HuH-7.5 (cell line): ENCODE results near the gene XAB2.
"Not testable (repeated sequence)": the region's sequence is repeated elsewhere in the genome, so short reads cannot be mapped to it uniquely, and the experiment has no call there.

Experiments
- DNase-seq: peaks from one replicate; pipeline ENCODE4 v3.0.0; 2011; ENCODE audit warnings: low spot score

Gene XAB2

DNA sequence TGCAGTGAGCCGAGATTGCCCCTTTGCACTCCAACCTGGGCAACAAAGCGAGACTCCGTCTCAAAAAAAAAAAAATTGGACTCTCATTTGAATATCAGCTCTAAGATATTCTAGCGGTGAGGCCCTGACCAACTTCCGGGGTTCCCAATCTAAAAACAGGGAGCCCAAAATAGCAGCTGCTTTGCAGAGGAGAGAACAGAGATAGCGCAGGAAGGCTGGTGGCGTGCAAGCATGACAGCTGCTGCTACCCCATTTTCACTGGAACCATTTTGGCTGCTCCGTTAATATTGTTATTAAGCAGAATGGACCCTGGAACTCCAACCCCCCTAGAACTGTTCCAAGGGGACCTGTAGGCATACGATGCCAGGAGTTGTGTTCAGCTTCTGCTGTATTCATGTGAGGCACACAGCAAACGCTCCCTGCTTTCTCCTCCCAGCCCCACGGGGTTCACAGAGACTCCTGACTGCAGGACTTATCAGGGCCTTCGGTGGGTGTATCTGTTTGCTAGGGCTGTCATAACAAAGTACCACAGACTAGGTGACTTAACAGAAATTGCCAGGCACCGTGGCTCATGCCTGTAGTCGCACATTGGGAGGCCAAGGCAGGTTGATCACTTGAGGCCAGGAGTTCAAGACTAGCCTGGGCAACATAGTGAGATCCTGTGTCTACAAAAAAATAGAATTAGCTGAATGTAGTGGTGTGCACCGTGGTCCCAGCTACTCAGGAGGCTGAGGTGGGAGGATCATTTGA lies 19.1 kb upstream of the XAB2 start:
- no peak for DNase-seq

DNA sequence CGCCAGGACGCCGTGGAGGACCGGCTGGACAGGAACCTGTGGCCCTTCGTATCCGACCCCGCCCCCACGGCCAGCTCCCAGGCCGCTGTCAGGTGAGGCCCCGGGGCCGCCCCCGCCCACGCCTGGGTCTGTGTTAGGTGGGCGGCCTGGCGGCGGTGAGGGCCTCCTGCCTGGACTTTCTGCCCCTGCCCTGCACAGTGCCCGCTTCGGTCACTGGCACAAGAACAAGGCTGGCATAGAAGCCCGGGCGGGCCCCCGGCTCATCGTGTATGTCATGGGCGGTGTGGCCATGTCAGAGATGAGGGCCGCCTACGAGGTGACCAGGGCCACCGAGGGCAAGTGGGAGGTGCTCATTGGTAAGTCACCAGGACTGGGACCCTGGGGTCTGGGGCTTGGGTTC lies 17.8 kb upstream of the XAB2 start:
- no peak for DNase-seq

DNA sequence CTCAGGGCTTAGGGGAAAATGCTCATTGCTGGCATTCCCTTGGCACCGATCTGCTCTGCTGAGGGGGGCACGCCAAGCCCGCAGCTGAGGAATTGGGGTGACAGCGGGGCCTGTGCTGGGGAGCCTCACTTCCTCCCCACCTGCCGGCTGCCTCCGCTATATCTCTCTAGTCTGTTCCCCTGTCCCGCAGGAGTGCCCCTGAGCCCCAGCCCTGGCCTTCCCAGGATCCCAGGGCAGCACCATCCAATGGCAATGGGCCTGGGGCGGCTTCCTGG lies 17.0 kb upstream of the XAB2 start:
- no peak for DNase-seq

DNA sequence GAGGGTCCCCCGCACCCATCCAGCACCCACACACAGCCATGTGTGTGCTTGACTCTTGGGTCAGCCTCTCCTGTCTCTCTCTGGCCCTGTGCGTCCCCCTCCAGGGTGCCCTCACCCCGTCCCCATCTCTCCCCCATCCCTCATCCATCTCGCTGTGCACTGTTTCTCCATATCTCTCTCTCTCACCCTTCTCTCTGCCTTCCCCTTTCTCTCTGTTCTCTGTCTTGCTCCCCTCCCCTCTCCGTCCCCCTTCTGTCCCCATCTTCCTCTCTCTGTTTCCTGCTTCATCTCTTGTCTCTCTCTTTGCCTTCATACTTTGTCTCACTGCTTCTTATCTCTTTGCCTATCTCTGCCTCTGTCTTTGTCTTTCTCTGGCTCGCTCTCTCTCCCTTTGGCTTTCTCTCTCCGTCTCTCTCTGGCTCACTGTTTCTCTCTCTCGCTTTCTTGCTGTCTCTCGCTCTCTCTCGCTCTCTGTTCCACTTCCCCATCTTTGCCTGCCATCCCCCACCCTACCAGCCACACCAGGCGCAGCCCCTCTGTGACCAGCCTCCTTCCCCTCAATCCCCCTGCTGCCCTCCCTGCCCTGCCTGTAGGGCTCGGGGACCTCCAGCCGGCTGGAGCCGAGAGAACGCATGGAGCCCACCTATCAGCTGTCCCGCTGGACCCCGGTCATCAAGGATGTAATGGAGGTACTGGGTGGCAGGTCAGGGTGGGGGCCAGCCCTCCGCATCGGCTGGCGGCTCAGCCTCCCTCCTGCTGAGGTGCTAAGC lies 16.5 kb upstream of the XAB2 start:
- no peak for DNase-seq

DNA sequence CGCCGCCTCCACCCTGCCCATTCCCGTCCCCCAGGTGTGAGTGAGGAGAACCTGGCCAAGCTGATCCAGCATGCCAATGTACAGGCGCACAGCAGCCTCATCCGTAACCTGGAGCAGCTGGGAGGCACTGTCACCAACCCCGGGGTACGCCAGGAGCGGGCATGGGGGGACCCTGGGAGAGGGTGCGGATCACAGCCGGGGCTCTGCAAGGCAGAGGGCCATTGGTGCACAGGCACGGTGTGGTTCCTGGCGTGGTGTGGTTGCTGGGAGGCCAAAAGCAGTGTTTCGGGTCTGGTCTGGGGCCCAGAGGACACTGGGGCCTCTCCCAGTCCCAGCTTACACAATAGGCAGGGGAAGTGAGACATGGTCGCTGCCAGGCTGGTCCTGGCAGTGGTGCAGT lies 15.8 kb upstream of the XAB2 start:
- no peak for DNase-seq

GRCh38 chr19:7644550-7644877 lies 15.2 kb upstream of the XAB2 start:
- DNase-seq: no peak

GRCh38 chr19:7643629-7644549 lies 14.5 kb upstream of the XAB2 start:
- not testable (repeated sequence) for DNase-seq

DNA sequence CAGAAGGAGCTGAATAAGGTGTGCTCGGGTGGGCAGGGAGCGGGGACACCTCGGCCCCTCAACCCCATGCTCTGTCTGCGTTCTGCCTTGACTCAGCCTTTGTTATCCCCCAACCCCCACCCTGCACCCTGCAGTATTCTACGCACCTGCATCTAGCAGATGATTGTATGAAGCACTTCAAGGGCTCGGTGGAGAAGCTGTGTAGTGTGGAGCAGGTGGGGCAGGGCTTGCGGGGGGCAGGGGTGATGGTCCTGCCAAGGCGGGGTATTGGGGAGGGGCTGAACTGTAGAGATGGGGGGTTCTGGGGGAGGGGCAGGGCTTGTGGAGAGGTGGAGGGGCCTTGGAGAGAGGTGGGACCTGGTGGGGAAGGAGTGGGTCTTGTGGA lies 13.7 kb upstream of the XAB2 start:
- DNase-seq: no peak

- DNase-seq: no peak
Measured at GRCh38 chr19:7642295-7643030, 13.1 kb upstream of the XAB2 start.

DNA sequence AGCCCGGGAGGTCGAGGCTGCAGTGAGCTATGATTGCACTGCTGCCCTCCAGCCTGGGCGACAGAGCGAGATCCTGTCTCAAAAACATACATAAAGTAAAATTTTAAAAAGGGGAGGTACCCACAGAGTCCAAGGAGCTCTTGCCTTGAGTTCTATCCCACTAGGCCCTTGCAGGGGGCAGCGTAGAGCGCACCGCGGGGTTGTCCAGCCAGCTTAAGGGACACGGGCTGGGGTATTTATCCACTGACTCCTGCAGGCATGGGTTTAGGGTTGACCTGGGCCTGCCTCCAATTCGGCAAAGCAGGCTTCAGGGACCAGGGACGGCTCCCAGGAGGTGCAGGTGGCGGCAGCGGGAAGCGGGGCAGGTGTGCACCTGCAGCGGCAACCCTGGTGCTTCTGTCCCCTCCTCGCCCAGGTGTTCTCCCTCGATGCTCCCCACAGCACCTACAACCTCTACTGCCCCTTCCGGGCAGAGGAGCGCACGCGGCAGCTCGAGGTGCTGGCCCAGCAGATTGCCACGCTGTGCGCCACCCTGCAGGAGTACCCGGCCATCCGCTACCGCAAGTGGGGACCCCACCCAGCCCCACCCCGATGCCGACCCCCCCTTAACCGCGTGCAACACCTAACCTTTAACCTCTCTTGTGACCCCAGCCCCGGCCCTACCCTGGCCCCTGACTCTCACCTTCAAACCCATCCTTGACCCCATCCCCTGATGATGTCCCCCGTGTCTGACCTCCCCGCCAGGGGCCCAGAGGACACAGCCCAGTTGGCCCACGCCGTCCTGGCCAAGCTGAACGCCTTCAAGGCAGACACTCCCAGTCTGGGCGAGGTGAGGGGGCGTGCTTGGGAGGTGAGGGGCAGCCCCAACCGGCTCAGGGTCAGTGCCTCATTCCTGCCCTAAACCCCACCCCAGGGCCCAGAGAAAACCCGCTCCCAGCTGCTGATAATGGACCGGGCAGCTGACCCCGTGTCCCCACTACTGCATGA lies 12.2 kb upstream of the XAB2 start:
- DNase-seq: no peak

DNA sequence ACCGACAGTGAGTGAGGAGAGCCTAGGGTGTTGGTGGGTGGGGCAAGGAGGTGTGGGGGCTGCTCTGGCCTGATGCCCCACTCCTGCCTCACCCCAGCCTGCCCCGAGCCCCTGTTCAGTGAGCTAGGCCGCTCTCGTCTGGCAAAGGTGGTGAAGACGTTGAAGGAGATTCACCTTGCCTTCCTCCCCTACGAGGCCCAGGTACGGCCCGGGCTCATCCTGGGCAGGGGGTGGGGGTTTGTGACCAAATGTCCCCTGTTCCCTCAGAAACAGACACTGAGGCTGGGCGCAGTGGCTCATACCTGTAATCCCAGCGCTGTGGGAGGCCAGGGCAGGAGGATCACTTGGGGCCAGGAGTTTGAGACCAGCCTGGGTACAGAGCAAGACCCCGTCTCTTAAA lies 11.5 kb upstream of the XAB2 start:
- no peak for DNase-seq

GRCh38 chr19:7639863-7640348 lies 10.6 kb upstream of the XAB2 start:
- no peak for DNase-seq

DNA sequence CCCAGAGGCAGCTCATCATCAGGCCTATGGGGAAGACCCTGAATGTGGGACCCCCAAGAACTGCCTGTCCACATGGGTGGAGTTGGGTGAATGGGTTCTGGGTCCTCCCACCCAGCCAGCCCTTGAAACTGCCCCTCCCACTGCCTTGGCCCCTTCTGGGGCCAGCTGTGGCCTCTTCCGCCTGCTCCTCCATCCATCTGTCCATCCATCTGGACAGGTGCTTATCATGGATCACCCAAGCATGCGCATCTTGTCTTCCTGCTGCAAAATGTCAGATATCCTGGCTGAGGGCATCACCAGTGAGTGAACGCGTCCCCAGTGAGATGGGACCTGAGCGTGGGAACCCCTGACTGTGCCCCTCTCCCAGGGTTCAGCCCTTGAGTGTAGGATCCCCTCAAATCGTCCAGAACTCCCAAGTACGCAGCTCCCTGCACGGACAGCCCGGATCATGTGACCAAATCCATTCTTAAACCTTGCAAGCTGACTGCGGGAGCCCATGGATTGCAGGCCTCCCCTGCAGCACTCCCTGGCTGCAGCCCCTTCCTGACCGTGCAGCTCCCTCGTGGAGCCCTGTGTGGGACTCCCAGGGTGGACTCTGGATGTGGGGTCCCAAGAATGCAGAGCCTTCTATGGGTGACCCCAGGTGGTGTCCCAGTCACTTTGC lies 9.6 kb upstream of the XAB2 start:
- DNase-seq: no peak

DNA sequence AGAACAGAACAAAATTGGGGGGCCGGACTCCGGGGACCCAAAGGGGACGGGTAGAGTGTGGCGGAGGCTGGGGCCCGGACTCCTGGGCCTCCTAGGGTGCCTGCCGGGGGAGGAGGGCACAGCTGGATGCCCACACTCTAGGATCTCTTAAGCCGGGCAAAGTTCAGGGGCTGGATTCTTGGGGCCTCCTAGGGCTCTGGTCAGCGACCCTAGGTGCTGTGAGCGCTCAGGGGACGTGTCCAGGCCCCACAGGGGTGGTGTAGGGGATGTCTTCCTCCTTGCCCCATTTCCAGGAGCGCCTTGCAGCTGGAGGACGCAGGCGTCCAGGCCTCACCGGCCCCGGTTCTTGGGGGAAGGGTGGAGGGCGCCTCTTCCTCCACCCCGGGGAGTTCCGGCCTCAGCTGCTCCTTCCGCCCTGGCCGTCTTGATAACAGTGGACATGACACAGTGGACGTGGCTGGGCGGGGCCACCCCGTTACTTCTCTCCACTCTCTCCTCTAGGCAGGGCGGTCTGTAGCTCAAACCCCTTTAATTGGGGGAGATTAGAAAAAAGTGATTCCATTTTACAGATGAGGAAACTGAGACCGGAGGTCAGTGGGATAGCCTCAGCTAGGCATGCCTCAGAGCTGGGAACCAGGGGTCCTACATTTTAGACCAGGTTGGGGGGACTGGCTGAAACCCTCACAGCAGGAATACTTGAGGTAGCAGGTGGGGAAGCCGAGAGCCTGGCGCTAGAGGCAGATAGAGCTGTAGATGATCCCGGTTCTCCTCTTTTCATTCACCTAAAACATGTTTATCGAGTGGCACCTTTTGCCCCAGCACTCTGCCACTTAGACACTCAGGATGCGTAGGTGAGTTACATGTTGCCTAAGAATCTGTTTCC lies 8.3 kb upstream of the XAB2 start:
- DNase-seq: no peak

DNA sequence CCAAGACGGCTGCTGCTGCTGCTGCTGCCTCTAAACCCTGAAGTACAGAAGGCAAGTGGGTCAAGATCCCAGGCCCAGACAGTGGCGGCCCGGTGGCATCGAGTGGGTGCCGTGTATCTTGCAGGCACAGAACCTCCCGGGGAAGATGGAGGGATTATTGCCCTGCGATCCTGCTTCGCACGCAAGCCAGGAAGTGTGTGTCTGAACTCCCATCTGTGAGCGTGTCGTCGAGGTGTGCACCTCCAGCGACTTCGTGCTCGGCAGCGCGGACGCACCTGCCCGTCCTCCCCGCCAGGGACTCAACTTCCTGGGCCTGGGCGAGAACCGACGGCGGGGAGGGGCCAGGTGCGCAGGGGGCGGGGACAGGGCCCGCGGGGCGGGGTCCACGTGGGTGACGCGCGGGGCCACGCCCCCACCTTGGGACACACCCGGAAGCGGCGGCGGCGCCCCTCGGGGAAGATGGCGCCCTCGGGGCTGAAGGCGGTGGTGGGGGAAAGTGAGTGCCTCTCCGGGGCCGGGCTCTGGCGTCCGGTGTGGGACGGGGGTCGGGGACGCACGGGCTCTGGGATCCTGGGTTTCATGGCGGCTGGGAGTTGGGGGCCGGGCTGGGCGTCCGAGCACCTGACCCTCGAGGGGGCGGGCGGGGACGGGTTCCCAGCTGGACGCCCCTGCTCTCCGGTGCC lies 7.5 kb upstream of the XAB2 start, which contains the start of gene STXBP2:
Gene STXBP2 (plus strand): TSS at position 420 of the 683 bp plus-strand sequence. CDS start 40 bp downstream, at position 460.
- peak; percentile 96 for DNase-seq

DNA sequence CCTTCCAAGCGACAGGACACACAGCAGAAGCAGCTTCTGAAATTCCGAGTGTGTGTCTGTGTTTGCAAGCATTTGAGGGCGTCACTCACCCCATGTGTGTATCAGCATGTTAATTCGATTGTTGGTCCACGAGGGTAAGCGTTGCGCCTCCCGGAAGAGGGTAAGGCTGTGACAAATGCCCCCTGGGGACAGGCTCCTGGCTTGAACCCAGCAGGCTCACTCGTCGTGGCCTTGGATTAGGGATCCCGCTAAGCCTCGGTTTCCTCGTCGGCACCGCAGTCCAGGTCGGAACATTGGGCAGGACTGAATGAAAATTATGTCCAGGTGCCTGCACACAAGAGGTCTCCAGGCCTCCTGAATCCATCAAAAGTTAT lies 7.0 kb upstream of the XAB2 start:
- DNase-seq: no peak

DNA sequence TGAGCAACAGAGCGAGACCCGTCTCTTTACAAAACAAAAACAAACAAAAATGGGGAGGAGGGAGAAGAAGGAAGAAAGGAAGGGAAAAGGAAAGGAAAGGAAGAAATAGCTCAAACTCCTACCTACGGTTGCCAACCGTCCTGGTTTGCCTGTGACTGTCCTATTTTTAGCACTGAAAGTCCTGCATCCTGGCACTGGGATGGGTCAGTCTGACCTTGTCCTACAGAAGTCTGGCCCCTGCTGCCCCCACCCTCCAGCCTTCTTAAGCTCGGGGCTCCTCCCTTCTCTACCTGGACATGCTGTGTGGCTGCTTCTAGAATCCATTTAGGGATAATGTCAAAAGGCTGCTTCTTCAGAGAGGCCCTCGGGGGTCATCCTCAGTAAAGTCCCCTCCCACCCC lies 6.3 kb upstream of the XAB2 start:
- no peak for DNase-seq

DNA sequence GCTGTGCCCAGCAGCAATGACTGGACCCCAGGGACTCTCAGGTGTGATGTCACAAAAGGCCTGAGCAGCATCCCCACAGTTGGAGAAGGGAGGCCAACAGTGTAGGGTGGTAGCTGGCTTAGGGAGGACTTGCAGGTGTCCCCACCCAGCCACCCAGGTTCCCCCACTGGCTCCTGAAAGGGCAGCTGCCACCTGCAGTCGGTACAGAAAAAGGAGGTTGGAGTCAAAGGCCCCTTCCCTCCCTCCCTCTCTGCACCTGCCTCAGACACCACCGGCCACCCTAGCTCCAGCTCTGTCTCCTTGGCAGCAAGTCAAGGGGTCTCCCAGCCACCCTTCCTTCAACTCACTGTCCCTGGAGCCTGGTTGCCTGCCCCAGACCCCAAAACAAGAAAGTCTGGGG lies 4.4 kb upstream of the XAB2 start, which contains the start of gene PCP2:
Gene PCP2 (minus strand): TSS at position 22 of the 400 bp plus-strand sequence. CDS start 262 bp downstream, outside the sequence.
- DNase-seq: no peak
